Neural crest cell (in vitro differentiated cells): ENCODE measurements around the gene OLFML2B. TPM values are rescaled to one million over a fixed set of nuclear protein-coding genes. Genes with fewer than 3 reads are reported as not detected.

Experiments used
- DNase-seq: peaks from one replicate; pipeline ENCODE4 v3.0.0; 2021; ENCODE audit warnings: low read depth, mixed read lengths, low spot score
- H3K27ac Mint-ChIP-seq: one replicate; pipeline ENCODE4 v1.8.0; 2021; ENCODE audit warnings: mild to moderate bottlenecking, mixed read lengths; ENCODE audit not compliant: unreplicated experiment
- H3K27me3 Mint-ChIP-seq: 2 replicates; pipeline ENCODE4 v1.8.0; 2021; ENCODE audit warnings: low read depth, mild to moderate bottlenecking, mixed read lengths
- H3K36me3 Mint-ChIP-seq: 2 replicates; pipeline ENCODE4 v1.8.0; 2021; ENCODE audit warnings: low read depth, mild to moderate bottlenecking, mixed read lengths
- H3K4me1 Mint-ChIP-seq: 2 replicates; pipeline ENCODE4 v1.8.0; 2021; ENCODE audit warnings: mixed read lengths
- H3K4me3 Mint-ChIP-seq: one replicate; pipeline ENCODE4 v1.8.0; 2021; ENCODE audit warnings: mild to moderate bottlenecking, mixed read lengths
- H3K9me3 Mint-ChIP-seq: 2 replicates; pipeline ENCODE4 v1.8.0; 2021; ENCODE audit warnings: mixed read lengths
- CTCF ChIP-seq: fragments of 200-600 bp; sonication (generic); conservative IDR thresholded peaks from 2 replicates; pipeline ENCODE4 v1.5.0; 2021; ENCODE audit warnings: antibody characterized with exemption, mild to moderate bottlenecking
- total RNA-seq: library from RNA; stranded (reverse); gene quantifications from 2 replicates; pipeline ENCODE4 v1.2.1, GENCODE V29; 2021

The OLFML2B gene
- total RNA-seq, 1 donor from 2014 or later, result 5.8 TPM

GRCh38 chr1:162042361-162042760 lies 18.7 kb upstream of the OLFML2B start:
- Mint-ChIP-seq H3K4me3 (no peak overlapping the region), H3K4me1 (no peaks in the 10 kb centered on the region), H3K27ac (no peak overlapping the region), H3K27me3 (peaks cover 17% of the 10 kb centered on the region), H3K9me3 (no peaks in the 10 kb centered on the region), H3K36me3 (no peaks in the 10 kb centered on the region)
- DNase-seq, result no peak
- no peak for TF ChIP-seq CTCF

GRCh38 chr1:162040657-162041056 lies 17.0 kb upstream of the OLFML2B start:
- Mint-ChIP-seq H3K9me3 (no peaks in the 10 kb centered on the region), H3K4me3 (no peak overlapping the region), H3K4me1 (no peaks in the 10 kb centered on the region), H3K36me3 (no peaks in the 10 kb centered on the region), H3K27ac (no peak overlapping the region), H3K27me3 (peaks cover 23% of the 10 kb centered on the region)
- DNase-seq, result no peak
- TF ChIP-seq CTCF, result peak; percentile 50

- H3K9me3 Mint-ChIP-seq, result no peaks in the 10 kb centered on the region
- no peak for TF ChIP-seq CTCF
- no peaks in the 10 kb centered on the region for H3K4me1 Mint-ChIP-seq
- peaks cover 23% of the 10 kb centered on the region for H3K27me3 Mint-ChIP-seq
- no peak overlapping the region for H3K4me3 Mint-ChIP-seq
- no peaks in the 10 kb centered on the region for H3K36me3 Mint-ChIP-seq
- no peak for DNase-seq
- H3K27ac Mint-ChIP-seq, result no peak overlapping the region
These were observed 16.3 kb upstream of the OLFML2B start for GRCh38 chr1:162040001-162040400.

- H3K4me3 Mint-ChIP-seq, result no peak overlapping the region
- H3K36me3 Mint-ChIP-seq, result no peaks in the 10 kb centered on the region
- TF ChIP-seq CTCF, result no peak
- no peak for DNase-seq
- H3K4me1 Mint-ChIP-seq, result no peaks in the 10 kb centered on the region
- no peak overlapping the region for H3K27ac Mint-ChIP-seq
- peaks cover 32% of the 10 kb centered on the region for H3K27me3 Mint-ChIP-seq
- no peaks in the 10 kb centered on the region for H3K9me3 Mint-ChIP-seq
These were observed 15.0 kb upstream of the OLFML2B start for GRCh38 chr1:162038624-162039023.

GRCh38 chr1:162036163-162036562 lies 12.5 kb upstream of the OLFML2B start:
- H3K27me3 Mint-ChIP-seq, result peaks cover 49% of the 10 kb centered on the region
- no peak for DNase-seq
- TF ChIP-seq CTCF, result no peak

GRCh38 chr1:162035241-162035640 lies 11.6 kb upstream of the OLFML2B start:
- H3K27ac Mint-ChIP-seq, result no peak overlapping the region
- H3K36me3 Mint-ChIP-seq, result no peaks in the 10 kb centered on the region
- no peak for TF ChIP-seq CTCF
- DNase-seq, result no peak
- H3K9me3 Mint-ChIP-seq, result no peaks in the 10 kb centered on the region
- no peaks in the 10 kb centered on the region for H3K4me1 Mint-ChIP-seq
- H3K27me3 Mint-ChIP-seq, result peaks cover 54% of the 10 kb centered on the region
- no peak overlapping the region for H3K4me3 Mint-ChIP-seq

More at GRCh38 chr1:162036163-162036562, 12.5 kb upstream of the OLFML2B start:
- H3K4me3 Mint-ChIP-seq, result no peak overlapping the region
- H3K27ac Mint-ChIP-seq, result no peak overlapping the region
- no peaks in the 10 kb centered on the region for H3K4me1 Mint-ChIP-seq
- no peaks in the 10 kb centered on the region for H3K9me3 Mint-ChIP-seq
- no peaks in the 10 kb centered on the region for H3K36me3 Mint-ChIP-seq
